ENCODE measurements around the gene SEPTIN12. TPM values are rescaled to one million over a fixed set of nuclear protein-coding genes. Genes with fewer than 3 reads are reported as not detected.
"Not testable (repeated sequence)": the region's sequence is repeated elsewhere in the genome, so short reads cannot be mapped to it uniquely, and the experiment has no call there.

SEPTIN12 gene
- total RNA-seq, 2 donors from 2014 or later, result not detected

- not testable (repeated sequence) for H3K36me3 Mint-ChIP-seq; H3K9me3 Mint-ChIP-seq; H3K27ac Mint-ChIP-seq; H3K4me1 Mint-ChIP-seq (ENCODE audit: low read depth in 2 of 2); DNase-seq (ENCODE audit: low spot score); ATAC-seq; H3K4me3 Mint-ChIP-seq; H3K27me3 Mint-ChIP-seq
These were observed 3.6 kb downstream of the SEPTIN12 start for GRCh38 chr16:4784444-4784987.

DNA sequence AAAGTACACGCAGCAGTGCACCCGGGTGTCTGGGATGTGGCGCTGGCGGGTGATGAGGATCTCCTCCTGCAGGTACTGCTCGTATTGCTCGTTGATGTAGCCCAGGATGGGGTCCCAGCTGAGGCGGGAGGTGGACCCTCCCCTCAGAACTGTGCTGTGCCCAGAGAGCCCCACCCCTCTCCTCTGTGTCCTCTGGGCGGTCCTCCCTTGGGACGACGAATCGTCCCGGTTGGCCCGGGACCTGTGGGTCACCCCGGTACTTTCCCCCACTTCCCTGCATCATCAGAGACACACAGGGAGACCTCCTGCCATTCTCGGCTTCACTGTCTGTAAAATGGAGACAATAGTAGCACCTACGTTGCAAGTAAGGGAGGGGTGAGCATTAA is 4.2 kb downstream of the SEPTIN12 start:
- Mint-ChIP-seq H3K27me3 (no peaks in the 10 kb centered on the region), H3K27ac (no peak overlapping the region), H3K36me3 (no peaks in the 10 kb centered on the region), H3K4me1 (ENCODE audit: low read depth in 2 of 2) (no peaks in the 10 kb centered on the region), H3K9me3 (no peaks in the 10 kb centered on the region), H3K4me3 (no peak overlapping the region)
- DNase-seq (ENCODE audit: low spot score), result no peak
- no peak for ATAC-seq

DNA sequence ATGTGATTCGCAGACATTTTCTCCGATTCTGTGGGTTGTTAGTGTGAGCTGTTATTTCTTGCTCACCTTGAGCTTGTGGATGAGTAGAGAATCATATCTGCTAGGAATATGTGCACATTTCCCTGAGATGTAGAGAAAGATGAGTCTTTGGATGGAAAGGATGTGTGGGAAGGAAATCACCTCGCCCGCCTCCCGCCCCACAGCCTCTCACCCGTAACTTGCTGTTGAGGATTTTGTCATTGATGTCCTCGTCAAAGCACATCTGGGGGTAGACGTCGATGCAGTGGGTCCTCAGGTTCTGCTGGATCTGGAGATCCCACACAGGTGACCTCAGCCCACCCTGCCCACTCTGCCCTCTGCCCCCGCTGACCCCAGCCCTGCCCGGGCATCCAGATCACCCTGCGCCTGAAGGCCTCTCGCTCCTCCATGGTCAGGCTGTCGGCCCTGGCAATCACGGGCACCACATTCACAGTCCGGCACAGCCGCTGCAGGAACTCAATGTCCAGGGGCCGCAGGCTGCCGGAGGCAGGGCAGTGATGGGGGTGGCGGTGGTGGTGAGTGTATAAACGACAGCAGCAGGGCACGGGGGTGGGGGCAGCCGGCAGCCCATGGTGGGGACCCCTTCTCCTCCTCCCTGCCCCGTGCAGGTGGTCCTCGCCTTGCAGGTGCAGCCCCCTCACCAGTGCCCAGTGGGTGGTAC is 4.7 kb downstream of the SEPTIN12 start:
- no peaks in the 10 kb centered on the region for H3K36me3 Mint-ChIP-seq
- H3K4me3 Mint-ChIP-seq, result no peak overlapping the region
- ATAC-seq (no peak), DNase-seq (ENCODE audit: low spot score) (no peak)
- no peaks in the 10 kb centered on the region for H3K9me3 Mint-ChIP-seq
- no peaks in the 10 kb centered on the region for H3K4me1 Mint-ChIP-seq (ENCODE audit: low read depth in 2 of 2)
- no peaks in the 10 kb centered on the region for H3K27me3 Mint-ChIP-seq
- no peak overlapping the region for H3K27ac Mint-ChIP-seq

- peaks cover 0 to 2% of the 10 kb centered on the region in 2 donors for H3K27me3 Mint-ChIP-seq
- H3K9me3 Mint-ChIP-seq, result no peaks in the 10 kb centered on the region
- ATAC-seq (no peak), DNase-seq (ENCODE audit: low spot score) (no peak)
- H3K36me3 Mint-ChIP-seq, result no peaks in the 10 kb centered on the region
- H3K4me1 Mint-ChIP-seq (ENCODE audit: low read depth in 2 of 2), result no peaks in the 10 kb centered on the region
- no peak overlapping the region for H3K4me3 Mint-ChIP-seq
- H3K27ac Mint-ChIP-seq, result no peak overlapping the region
These were observed 7.9 kb downstream of the SEPTIN12 start for GRCh38 chr16:4780235-4780634.

GRCh38 chr16:4778050-4778392 is 10.1 kb downstream of the SEPTIN12 start:
- H3K9me3 Mint-ChIP-seq, result no peaks in the 10 kb centered on the region
- no peaks in the 10 kb centered on the region for H3K4me1 Mint-ChIP-seq (ENCODE audit: low read depth in 2 of 2)
- H3K27ac Mint-ChIP-seq, result no peak overlapping the region
- H3K4me3 Mint-ChIP-seq, result no peak overlapping the region
- DNase-seq (ENCODE audit: low spot score) (no peak), ATAC-seq (no peak)
- no peaks in the 10 kb centered on the region for H3K36me3 Mint-ChIP-seq
- peaks cover 0 to 2% of the 10 kb centered on the region in 2 donors for H3K27me3 Mint-ChIP-seq

- DNase-seq (ENCODE audit: low spot score) (no peak), ATAC-seq (no peak)
- Mint-ChIP-seq H3K27ac (no peak overlapping the region), H3K4me3 (no peak overlapping the region), H3K36me3 (no peaks in the 10 kb centered on the region), H3K4me1 (ENCODE audit: low read depth in 2 of 2) (no peaks in the 10 kb centered on the region), H3K27me3 (peaks cover 0 to 2% of the 10 kb centered on the region in 2 donors), H3K9me3 (no peaks in the 10 kb centered on the region)
These were observed 10.7 kb downstream of the SEPTIN12 start for GRCh38 chr16:4777339-4778049.

- Mint-ChIP-seq H3K4me1 (ENCODE audit: low read depth in 2 of 2) (no peaks in the 10 kb centered on the region), H3K4me3 (no peak overlapping the region), H3K27ac (no peak overlapping the region), H3K36me3 (no peaks in the 10 kb centered on the region), H3K9me3 (no peaks in the 10 kb centered on the region), H3K27me3 (peaks cover 0 to 2% of the 10 kb centered on the region in 2 donors)
- DNase-seq (ENCODE audit: low spot score) (no peak), ATAC-seq (no peak)
These were observed 11.9 kb downstream of the SEPTIN12 start for GRCh38 chr16:4776141-4776705.

GRCh38 chr16:4775005-4775404 is 13.1 kb downstream of the SEPTIN12 start:
- Mint-ChIP-seq H3K4me3 (no peak overlapping the region), H3K36me3 (no peaks in the 10 kb centered on the region), H3K9me3 (no peaks in the 10 kb centered on the region), H3K4me1 (ENCODE audit: low read depth in 2 of 2) (peaks cover under 1% of the 10 kb centered on the region in 2 donors), H3K27me3 (peaks cover 0 to 2% of the 10 kb centered on the region in 2 donors), H3K27ac (no peak overlapping the region)
- DNase-seq (ENCODE audit: low spot score) (no peak), ATAC-seq (peak; percentile 6 to 22)

DNA sequence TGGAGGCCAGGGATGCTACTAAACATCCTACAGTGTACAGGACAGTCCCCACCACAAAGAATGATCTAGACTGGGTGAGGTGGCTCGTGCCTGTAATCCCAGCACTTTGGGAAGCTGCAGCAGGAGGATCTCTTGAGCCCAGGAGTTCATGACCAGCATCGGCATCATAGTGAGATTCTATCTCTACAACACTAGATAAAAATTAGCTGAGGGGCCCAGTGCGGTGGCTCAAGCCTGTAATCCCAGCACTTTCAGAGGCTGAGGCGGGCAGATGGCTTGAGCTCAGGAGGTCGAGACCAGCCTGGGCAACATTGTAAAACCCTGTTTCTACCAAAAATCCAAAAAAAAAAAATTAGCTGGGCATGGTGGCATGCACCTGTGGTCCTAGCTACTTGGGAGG is 15.8 kb downstream of the SEPTIN12 start:
- Mint-ChIP-seq H3K27ac (no peak overlapping the region), H3K27me3 (peaks cover 0 to 2% of the 10 kb centered on the region in 2 donors), H3K4me3 (no peak overlapping the region), H3K9me3 (no peaks in the 10 kb centered on the region), H3K36me3 (no peaks in the 10 kb centered on the region), H3K4me1 (ENCODE audit: low read depth in 2 of 2) (peaks cover 15 to 20% of the 10 kb centered on the region in 2 donors)
- no peak for ATAC-seq
- DNase-seq (ENCODE audit: low spot score), result no peak

DNA sequence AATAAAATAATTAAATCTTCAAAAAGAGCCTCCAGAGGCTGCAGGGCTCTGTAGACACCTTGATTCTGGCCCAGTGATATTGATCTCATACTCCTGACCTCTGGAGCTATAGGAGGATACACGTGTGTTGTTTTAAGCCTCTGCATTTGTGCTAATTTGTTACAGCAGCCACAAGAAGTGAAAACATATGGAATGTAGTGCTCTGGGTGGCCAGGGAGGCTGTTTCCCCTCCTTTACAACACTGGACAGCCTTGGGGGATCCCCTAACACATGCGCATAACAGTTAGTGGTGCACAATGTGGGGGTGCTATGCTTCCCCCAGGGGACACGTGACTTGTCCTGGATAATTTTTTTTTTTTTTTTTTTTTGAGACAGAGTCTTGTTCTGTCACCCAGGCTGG is 16.5 kb downstream of the SEPTIN12 start:
- H3K27ac Mint-ChIP-seq, result no peak overlapping the region
- DNase-seq (ENCODE audit: low spot score) (no peak), ATAC-seq (no peak)
- H3K4me1 Mint-ChIP-seq (ENCODE audit: low read depth in 2 of 2), result peaks cover 17 to 20% of the 10 kb centered on the region in 2 donors
- H3K36me3 Mint-ChIP-seq, result no peaks in the 10 kb centered on the region
- H3K9me3 Mint-ChIP-seq, result no peaks in the 10 kb centered on the region
- peaks cover 0 to 2% of the 10 kb centered on the region in 2 donors for H3K27me3 Mint-ChIP-seq
- H3K4me3 Mint-ChIP-seq, result no peak overlapping the region

DNA sequence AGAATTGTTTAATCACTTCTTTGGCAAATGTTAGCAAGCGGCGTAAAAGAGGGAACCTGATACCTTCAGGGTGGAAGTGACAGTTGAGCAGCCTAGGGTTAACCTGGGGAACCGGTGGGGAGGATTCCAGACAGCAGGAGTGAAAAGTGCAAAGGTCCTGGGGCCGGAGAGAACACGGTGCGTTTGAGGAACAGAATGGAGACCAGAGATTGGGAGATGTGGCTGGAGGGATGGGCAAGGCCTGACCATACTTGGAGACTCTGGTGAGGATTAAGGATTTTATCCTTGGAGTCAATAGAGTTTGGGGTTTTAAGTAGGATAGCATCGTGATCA is 18.9 kb downstream of the SEPTIN12 start:
- Mint-ChIP-seq H3K27me3 (no peaks in the 10 kb centered on the region), H3K4me3 (peak overlapping the region; percentile 19), H3K9me3 (no peaks in the 10 kb centered on the region), H3K4me1 (ENCODE audit: low read depth in 2 of 2) (peaks cover 21 to 26% of the 10 kb centered on the region in 2 donors), H3K36me3 (no peaks in the 10 kb centered on the region), H3K27ac (peak overlapping the region; percentile 77 to 92)
- ATAC-seq, result no peak
- no peak for DNase-seq (ENCODE audit: low spot score)

GRCh38 chr16:4768549-4769305 is 19.4 kb downstream of the SEPTIN12 start:
- Mint-ChIP-seq H3K36me3 (no peaks in the 10 kb centered on the region), H3K4me1 (ENCODE audit: low read depth in 2 of 2) (peaks cover 21 to 26% of the 10 kb centered on the region in 2 donors), H3K27me3 (no peaks in the 10 kb centered on the region), H3K27ac (peak overlapping the region; percentile 77 to 92), H3K4me3 (peak overlapping the region; percentile 97), H3K9me3 (no peaks in the 10 kb centered on the region)
- peak; percentile 80 to 87 for ATAC-seq
- DNase-seq (ENCODE audit: low spot score), result peak; percentile 89

GRCh38 chr16:4767872-4768548 is 20.1 kb downstream of the SEPTIN12 start:
- Mint-ChIP-seq H3K27ac (peak overlapping the region; percentile 77 to 92), H3K9me3 (no peaks in the 10 kb centered on the region), H3K36me3 (no peaks in the 10 kb centered on the region), H3K27me3 (no peaks in the 10 kb centered on the region), H3K4me3 (peak overlapping the region; percentile 97), H3K4me1 (ENCODE audit: low read depth in 2 of 2) (peaks cover 21 to 26% of the 10 kb centered on the region in 2 donors)
- ATAC-seq (no peak), DNase-seq (ENCODE audit: low spot score) (no peak)
